HL-60 (cell line): ENCODE results near the gene LMO4.

Experiments
- DNase-seq, 2 experiments: peaks; one replicate each; pipeline ENCODE4 v3.0.0-alpha.2; 2010 to 2020; ENCODE audit warnings: low read depth in 1 of 2, low spot score in 1 of 2
- H3K27ac ChIP-seq: fragments of 250-450 bp; sonication (Bioruptor Pico); replicated peaks from 2 replicates; pipeline ENCODE4 v1.5.1; 2020; ENCODE audit warnings: mild to moderate bottlenecking, moderate library complexity
- H3K27me3 ChIP-seq: fragments of 250-450 bp; sonication (Bioruptor Pico); 2 replicates; pipeline ENCODE4 v1.5.1; 2021; ENCODE audit warnings: mild to moderate bottlenecking, moderate library complexity; ENCODE audit not compliant: insufficient read depth, poor library complexity, severe bottlenecking
- H3K4me3 ChIP-seq: replicated peaks from 2 replicates; pipeline ENCODE4 v1.5.1; 2011; ENCODE audit warnings: mild to moderate bottlenecking, control low read depth, low read length; ENCODE audit not compliant: insufficient read depth
- CTCF ChIP-seq: IDR thresholded peaks from one replicate; pipeline ENCODE4 v1.5.1; 2011; ENCODE audit warnings: low read length, control low read depth, inconsistent platforms; ENCODE audit not compliant: insufficient read depth
- GABPA ChIP-seq: IDR thresholded peaks from 2 replicates; pipeline ENCODE4 v1.6.1; 2012; ENCODE audit warnings: low read depth
- POLR2AphosphoS5 ChIP-seq: IDR thresholded peaks from 2 replicates; pipeline ENCODE4 v1.6.1; 2012; ENCODE audit warnings: low read depth
- REST ChIP-seq: IDR thresholded peaks from 2 replicates; pipeline ENCODE4 v1.6.1; 2012; ENCODE audit warnings: low read depth; ENCODE audit not compliant: insufficient replicate concordance
- SPI1 ChIP-seq: IDR thresholded peaks from 2 replicates; pipeline ENCODE4 v1.6.1; 2012; ENCODE audit warnings: low read depth, mild to moderate bottlenecking, borderline replicate concordance

Gene LMO4

GRCh38 chr1:87307931-87308330 lies 20.7 kb upstream of the LMO4 start:
- no peaks in the 10 kb centered on the region for H3K27me3 ChIP-seq
- H3K4me3 ChIP-seq = no peak overlapping the region
- DNase-seq = no peak
- no peak for TF ChIP-seq REST
- TF ChIP-seq POLR2AphosphoS5 = no peak
- no peak for TF ChIP-seq GABPA
- H3K27ac ChIP-seq = no peak overlapping the region

- Histone ChIP-seq H3K4me3 (no peak overlapping the region), H3K27ac (peak overlapping the region; percentile 35), H3K27me3 (no peaks in the 10 kb centered on the region)
- no peak for TF ChIP-seq POLR2AphosphoS5
- no peak for TF ChIP-seq CTCF
- TF ChIP-seq SPI1 = no peak
- TF ChIP-seq REST = no peak
- no peak for TF ChIP-seq GABPA
- DNase-seq = peak in 1 of 2 experiments; percentile 51
Observed at GRCh38 chr1:87314091-87314490, 14.6 kb upstream of the LMO4 start.

- H3K4me3 ChIP-seq = no peak overlapping the region
Observed at GRCh38 chr1:87318056-87318650, 10.5 kb upstream of the LMO4 start.

More at GRCh38 chr1:87318056-87318650, 10.5 kb upstream of the LMO4 start:
- no peak overlapping the region for H3K27ac ChIP-seq
- no peaks in the 10 kb centered on the region for H3K27me3 ChIP-seq
- no peak for DNase-seq
- no peak for TF ChIP-seq SPI1
- TF ChIP-seq REST = no peak
- no peak for TF ChIP-seq POLR2AphosphoS5
- TF ChIP-seq CTCF = no peak
- TF ChIP-seq GABPA = no peak
